ENCODE measurements around the gene KHDRBS2. TPM values are rescaled to one million over a fixed set of nuclear protein-coding genes. Genes with fewer than 3 reads are reported as not detected.

Gene KHDRBS2
- total RNA-seq, 1 experiment from 2014 or later, result not detected

DNA sequence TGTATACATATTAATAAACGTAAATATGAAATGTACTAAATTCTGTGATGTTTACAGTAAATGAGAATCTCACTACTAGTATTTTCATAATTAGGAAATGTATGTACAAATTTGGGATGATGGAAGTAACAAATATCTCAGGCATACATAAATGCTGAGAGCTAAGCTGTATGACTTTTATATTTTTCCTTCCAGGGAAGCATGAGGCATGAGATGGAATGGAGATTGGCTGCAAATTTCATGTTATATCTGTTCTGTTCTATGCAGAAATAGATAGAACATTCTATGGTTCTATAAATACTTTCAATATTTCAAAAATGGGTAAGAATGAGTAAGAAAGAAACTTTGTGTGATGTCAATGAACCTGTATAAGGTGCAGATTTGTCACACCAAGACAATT, 335.2 kb downstream of the KHDRBS2 start:
- Histone ChIP-seq H3K4me1 (replicated peaks; ENCODE audit: insufficient read depth) (no peaks in the 10 kb centered on the region), H3K79me2 (ENCODE audit: low read depth) (no peaks in the 10 kb centered on the region), H2AFZ (no peak overlapping the region), H3F3A (ENCODE audit: insufficient read depth, low read depth) (0 out of 2 replicates have a peak, but pooled peaks cover 2% of the 10 kb centered on the region), H4K20me1 (ENCODE audit: insufficient read depth) (no peaks in the 10 kb centered on the region), H3K9me2 (ENCODE audit: insufficient read depth) (no peaks in the 10 kb centered on the region), H3K27me3 (ENCODE audit: insufficient read depth, low read depth) (no peaks in the 10 kb centered on the region), H3K9me3 (ENCODE audit: insufficient read depth, low read depth) (no peaks in the 10 kb centered on the region), H3K36me3 (ENCODE audit: low read depth) (no peaks in the 10 kb centered on the region), H3K4me2 (no peak overlapping the region), H3K27ac (no peak overlapping the region), H3K4me3 (no peak overlapping the region)
- intact Hi-C loops (cut with micrococcal nuclease; ENCODE audit: unreplicated experiment), result no loop called here
- DNase-seq, result no peak
- ChIA-PET CTCF (no interaction called here), POLR2A (ENCODE audit: unreplicated experiment) (no interaction called here)
- TF ChIP-seq EZH2 (IDR thresholded peaks at IDR 0.05; ENCODE audit: low read depth) (no peak), CTCF (conservative IDR thresholded peaks at IDR 0.05) (no peak)
- BruUV-seq (replicated peaks), result no TSS peak

GRCh38 chr6:61949971-61950370, 336.1 kb downstream of the KHDRBS2 start:
- Histone ChIP-seq H3K79me2 (ENCODE audit: low read depth) (no peaks in the 10 kb centered on the region), H3K27ac (no peak overlapping the region), H2AFZ (no peak overlapping the region), H3K9me3 (ENCODE audit: insufficient read depth, low read depth) (no peaks in the 10 kb centered on the region), H3F3A (ENCODE audit: insufficient read depth, low read depth) (0 out of 2 replicates have a peak, but pooled peaks cover 2% of the 10 kb centered on the region), H3K27me3 (ENCODE audit: insufficient read depth, low read depth) (no peaks in the 10 kb centered on the region), H3K9me2 (ENCODE audit: insufficient read depth) (no peaks in the 10 kb centered on the region), H3K4me3 (no peak overlapping the region), H4K20me1 (ENCODE audit: insufficient read depth) (no peaks in the 10 kb centered on the region), H3K4me2 (no peak overlapping the region), H3K4me1 (replicated peaks; ENCODE audit: insufficient read depth) (no peaks in the 10 kb centered on the region), H3K36me3 (ENCODE audit: low read depth) (no peaks in the 10 kb centered on the region)
- CTCF ChIA-PET, result no interaction called here
- BruUV-seq (replicated peaks), result no TSS peak
- TF ChIP-seq CTCF (conservative IDR thresholded peaks at IDR 0.05), result no peak
- no peak for TF ChIP-seq EZH2 (IDR thresholded peaks at IDR 0.05; ENCODE audit: low read depth)
- POLR2A ChIA-PET (ENCODE audit: unreplicated experiment), result no interaction called here
- DNase-seq, result no peak
- intact Hi-C loops (cut with micrococcal nuclease; ENCODE audit: unreplicated experiment), result no loop called here

- ChIA-PET POLR2A (ENCODE audit: unreplicated experiment) (no interaction called here), CTCF (no interaction called here)
- no peaks in the 10 kb centered on the region for H3K27me3 ChIP-seq (ENCODE audit: insufficient read depth, low read depth)
- no peaks in the 10 kb centered on the region for H3K4me1 ChIP-seq (replicated peaks; ENCODE audit: insufficient read depth)
- intact Hi-C loops (cut with micrococcal nuclease; ENCODE audit: unreplicated experiment), result no loop called here
- no peaks in the 10 kb centered on the region for H3K9me2 ChIP-seq (ENCODE audit: insufficient read depth)
- H3K36me3 ChIP-seq (ENCODE audit: low read depth), result no peaks in the 10 kb centered on the region
- H2AFZ ChIP-seq, result no peak overlapping the region
- no peak overlapping the region for H3K4me3 ChIP-seq
- H3K9me3 ChIP-seq (ENCODE audit: insufficient read depth, low read depth), result no peaks in the 10 kb centered on the region
- no peaks in the 10 kb centered on the region for H3K79me2 ChIP-seq (ENCODE audit: low read depth)
- no peak overlapping the region for H3K27ac ChIP-seq
- no peak for DNase-seq
- BruUV-seq (replicated peaks), result no TSS peak
- TF ChIP-seq EZH2 (IDR thresholded peaks at IDR 0.05; ENCODE audit: low read depth) (no peak), CTCF (conservative IDR thresholded peaks at IDR 0.05) (no peak)
- no peak overlapping the region for H3K4me2 ChIP-seq
- H4K20me1 ChIP-seq (ENCODE audit: insufficient read depth), result no peaks in the 10 kb centered on the region
- H3F3A ChIP-seq (ENCODE audit: insufficient read depth, low read depth), result no peaks in the 10 kb centered on the region
Measured at GRCh38 chr6:61949161-61949560, 336.9 kb downstream of the KHDRBS2 start.

Measured in PC-9 (cell line).